Mammary epithelial cell (primary cell): ENCODE data around the gene ERG.

Experiments
- EZH2 ChIP-seq: IDR thresholded peaks from 2 replicates; pipeline ENCODE4 v1.6.1; 2012; ENCODE audit warnings: low read length, inconsistent platforms, borderline replicate concordance
- TF ChIP-seq, protein P1 (sequence below), 2 donors: IDR thresholded peaks in 1 of 2; conservative IDR thresholded peaks in 1 of 2; 2 replicates each; pipeline ENCODE4 v1.5.1; 2011 to 2012; ENCODE audit warnings: inconsistent platforms in 2 of 2, low read length in 2 of 2, mild to moderate bottlenecking in 2 of 2, control low read depth in 1 of 2, low read depth in 1 of 2; ENCODE audit not compliant: insufficient read depth in 1 of 2; ENCODE audit errors: extremely low read depth in 1 of 2

DNA sequence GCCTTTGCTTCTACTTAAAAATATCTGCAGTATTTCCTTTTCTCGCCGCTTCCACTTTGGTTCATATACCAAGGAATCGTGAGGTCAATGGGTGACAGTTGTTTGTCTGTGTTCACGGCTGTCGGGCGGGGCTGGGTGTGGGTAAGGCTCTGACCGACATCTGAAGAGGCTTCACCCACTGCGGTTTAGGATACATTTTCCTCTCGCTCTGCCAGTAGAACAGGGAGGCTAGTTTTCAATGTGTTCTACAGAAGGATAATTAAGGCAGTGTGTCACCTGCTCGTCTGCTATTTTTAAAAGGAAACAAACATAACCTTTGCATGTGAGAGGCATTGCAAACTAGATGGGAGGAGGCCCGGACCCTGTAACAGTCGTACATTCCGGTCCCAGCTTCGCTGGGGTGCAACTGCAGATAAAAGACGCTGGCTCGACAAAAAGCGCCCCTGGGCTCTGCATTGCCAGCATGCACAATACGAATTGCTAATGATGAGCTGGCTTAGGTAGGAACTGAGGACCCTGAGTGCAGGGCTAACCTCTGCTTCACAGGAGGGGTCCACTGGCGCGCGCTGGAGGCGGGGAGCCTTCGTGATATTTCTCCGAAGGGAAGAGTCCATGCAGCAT, 8.5 kb upstream of the ERG start:
- TF ChIP-seq, protein P1, sequence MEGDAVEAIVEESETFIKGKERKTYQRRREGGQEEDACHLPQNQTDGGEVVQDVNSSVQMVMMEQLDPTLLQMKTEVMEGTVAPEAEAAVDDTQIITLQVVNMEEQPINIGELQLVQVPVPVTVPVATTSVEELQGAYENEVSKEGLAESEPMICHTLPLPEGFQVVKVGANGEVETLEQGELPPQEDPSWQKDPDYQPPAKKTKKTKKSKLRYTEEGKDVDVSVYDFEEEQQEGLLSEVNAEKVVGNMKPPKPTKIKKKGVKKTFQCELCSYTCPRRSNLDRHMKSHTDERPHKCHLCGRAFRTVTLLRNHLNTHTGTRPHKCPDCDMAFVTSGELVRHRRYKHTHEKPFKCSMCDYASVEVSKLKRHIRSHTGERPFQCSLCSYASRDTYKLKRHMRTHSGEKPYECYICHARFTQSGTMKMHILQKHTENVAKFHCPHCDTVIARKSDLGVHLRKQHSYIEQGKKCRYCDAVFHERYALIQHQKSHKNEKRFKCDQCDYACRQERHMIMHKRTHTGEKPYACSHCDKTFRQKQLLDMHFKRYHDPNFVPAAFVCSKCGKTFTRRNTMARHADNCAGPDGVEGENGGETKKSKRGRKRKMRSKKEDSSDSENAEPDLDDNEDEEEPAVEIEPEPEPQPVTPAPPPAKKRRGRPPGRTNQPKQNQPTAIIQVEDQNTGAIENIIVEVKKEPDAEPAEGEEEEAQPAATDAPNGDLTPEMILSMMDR (conservative IDR thresholded peaks at IDR 0.05 in 1 of 2, IDR thresholded peaks at IDR 0.05 in 1 of 2; ENCODE audit: extremely low read depth in 1 of 2, insufficient read depth in 1 of 2, low read depth in 1 of 2, low read length in 2 of 2): no peak
- no peak for TF ChIP-seq EZH2
